SKM-1 (cell line): ENCODE measurements around the gene SDK2.

Experiments
- DNase-seq: peaks from one replicate; lab custom pipeline; 2025; ENCODE audit not compliant: unreplicated experiment; lab: John Stamatoyannopoulos, UW

SDK2 gene

GRCh38 chr17:73290399-73291259 is 353.6 kb downstream of the SDK2 start:
- DNase-seq, result no peak

GRCh38 chr17:73289549-73290254 is 354.5 kb downstream of the SDK2 start:
- DNase-seq, result no peak

- DNase-seq, result no peak
Measured at GRCh38 chr17:73288534-73289302, 355.5 kb downstream of the SDK2 start.

DNA sequence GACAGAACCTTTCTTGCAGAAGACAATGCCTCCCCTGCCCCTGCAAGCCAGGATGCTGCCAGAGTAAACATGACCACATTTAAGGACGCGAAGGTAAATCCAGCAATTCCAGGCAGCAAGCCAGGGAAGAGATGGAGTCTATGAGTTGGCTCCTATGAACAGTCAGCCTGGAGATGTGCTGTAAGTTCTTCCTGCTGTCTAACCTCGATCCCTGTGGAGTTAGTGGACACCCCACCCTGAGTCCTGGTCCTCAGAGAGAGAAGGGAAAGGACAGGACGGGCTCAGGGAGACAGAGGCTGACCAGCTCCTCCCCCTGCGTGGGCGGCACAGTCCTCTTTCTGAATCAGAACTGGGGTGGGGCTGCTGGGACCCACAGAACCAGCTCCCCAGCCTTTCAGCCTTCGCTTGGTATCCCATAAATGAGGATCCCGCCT is 357.4 kb downstream of the SDK2 start:
- DNase-seq, result no peak

DNA sequence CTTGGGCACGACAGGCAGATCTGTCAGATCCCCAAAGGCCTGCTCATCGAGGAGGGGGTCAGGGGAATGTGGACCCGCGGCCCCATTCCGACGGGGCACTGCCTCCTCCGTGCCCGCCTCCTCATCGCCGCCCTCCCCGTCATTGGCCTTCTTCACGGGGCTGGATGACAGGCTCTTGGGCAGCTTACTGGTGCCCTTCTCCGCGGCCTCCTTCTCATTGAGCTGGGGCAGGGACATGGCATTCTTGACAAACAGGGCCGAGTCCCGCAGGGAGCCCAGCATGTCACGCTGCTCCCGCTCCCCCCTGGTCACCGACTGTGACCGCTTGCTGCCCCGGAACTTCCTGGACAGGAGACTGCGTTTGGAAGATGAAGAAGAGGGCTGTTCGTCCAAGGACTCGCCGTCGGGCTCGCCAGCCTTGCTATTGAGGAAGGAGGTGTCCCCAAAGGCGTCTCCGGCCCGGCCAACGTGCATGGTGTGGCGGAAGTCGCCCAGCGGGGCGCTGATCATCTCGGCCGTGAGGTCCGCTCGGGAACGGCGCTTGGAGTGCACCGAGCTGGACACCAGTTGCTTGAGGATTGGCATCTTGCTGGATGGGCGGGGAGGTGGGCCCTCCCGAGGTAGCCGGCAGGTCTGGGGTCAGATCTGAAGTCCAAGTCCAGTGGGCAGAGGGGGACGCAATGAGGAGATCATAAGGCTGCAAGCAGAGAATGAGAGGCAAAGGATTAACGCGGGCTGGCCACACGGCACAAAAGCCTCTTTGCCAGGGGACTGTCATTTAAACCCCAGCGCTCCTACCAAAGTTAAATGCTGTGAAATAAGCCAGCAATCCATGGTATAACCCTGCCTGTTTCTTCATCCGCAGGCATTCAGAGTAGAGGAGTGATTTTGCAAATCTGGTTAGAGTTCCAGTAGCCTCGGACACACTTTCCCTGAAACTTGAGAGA is 358.1 kb downstream of the SDK2 start:
- DNase-seq, result no peak

DNA sequence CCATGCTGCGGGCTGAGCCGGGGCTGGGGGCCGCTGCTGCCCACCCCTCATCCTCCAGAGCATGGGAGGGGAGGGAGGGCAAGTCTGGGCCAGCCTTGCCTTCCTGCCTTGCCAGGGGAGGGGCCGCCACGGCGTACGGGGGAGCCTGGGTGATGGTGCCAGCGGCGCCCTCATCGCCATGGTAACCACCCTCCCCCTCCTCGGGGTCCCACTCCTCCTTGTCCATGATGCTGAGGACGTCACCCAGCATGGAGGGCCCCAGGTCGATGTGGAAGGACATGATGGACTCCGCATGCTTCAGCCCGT is 358.7 kb downstream of the SDK2 start:
- no peak for DNase-seq

DNA sequence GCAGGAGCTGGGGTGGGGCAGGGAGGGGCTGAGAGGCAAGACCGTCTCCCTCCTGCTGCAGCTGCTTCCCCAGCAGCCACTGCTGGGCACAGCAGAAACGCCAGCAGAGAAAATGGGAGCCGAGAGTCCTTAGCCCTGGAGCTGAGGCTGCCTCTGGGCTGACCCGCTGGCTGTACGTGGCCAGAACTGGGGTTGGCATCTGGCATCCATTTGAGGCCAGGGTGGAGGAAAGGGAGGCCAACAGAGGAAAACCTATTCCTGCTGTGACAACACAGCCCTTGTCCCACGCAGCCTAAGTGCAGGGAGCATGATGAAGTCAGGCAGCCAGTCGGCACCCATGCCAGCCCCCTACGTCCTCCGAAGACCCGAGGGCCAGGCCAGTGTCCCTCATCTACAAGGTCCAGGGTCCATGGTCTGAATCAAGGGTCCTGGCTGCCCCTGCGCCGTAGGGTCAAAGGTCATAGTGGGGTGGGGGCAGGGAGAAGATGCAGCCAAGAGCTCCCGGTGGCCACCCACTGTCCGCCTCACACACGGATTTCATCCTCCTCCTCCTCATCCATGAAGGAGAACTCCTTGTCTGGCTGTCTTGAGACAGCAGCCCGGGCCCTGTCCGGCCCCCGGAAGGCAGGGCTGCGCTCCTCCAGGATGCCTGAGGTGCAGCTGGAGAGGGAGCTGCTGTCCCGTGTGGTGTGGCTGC is 359.2 kb downstream of the SDK2 start:
- no peak for DNase-seq
